ENCODE results near the gene LCN12. TPM values are rescaled to one million over a fixed set of nuclear protein-coding genes. Genes with fewer than 3 reads are reported as not detected.

LCN12 gene
- total RNA-seq: not detected

- DNase-seq (ENCODE audit: extremely low spot score in 2 of 2): no peak
- TF ChIP-seq POLR2AphosphoS5 (IDR thresholded peaks at IDR 0.05; ENCODE audit: insufficient read depth in 1 of 2, low read depth in 1 of 2): no peak
- TF ChIP-seq POLR2A (IDR thresholded peaks at IDR 0.05): no peak
- no peak for TF ChIP-seq CTCF (IDR thresholded peaks at IDR 0.05)
- Histone ChIP-seq H3K4me3 (no peak within 1 kb of the TSS), H3K36me3 (no peaks in the 10 kb centered on the region), H3K27me3 (no peaks in the 10 kb centered on the region), H3K27ac (peak within 1 kb of the TSS; percentile 62), H3K9me3 (no peaks in the 10 kb centered on the region), H3K4me1 (peaks cover 50% of the 10 kb centered on the region)
- intact Hi-C loops (cut with DNase I): no loop called here
These were observed at the start of gene LCN12 for GRCh38 chr9:136951541-136952320. Gene LCN12, plus strand, starts transcription at chr9:136952273. Its CDS starts 55 bp downstream, at chr9:136952328.

- DNase-seq (ENCODE audit: extremely low spot score in 2 of 2): no peak
- H3K36me3 ChIP-seq: peaks cover 0 to 21% of the 10 kb centered on the region in 2 donors
- H3K27ac ChIP-seq: peak overlapping the region; percentile 77
- H3K4me1 ChIP-seq: peaks cover 37% of the 10 kb centered on the region
- no peaks in the 10 kb centered on the region for H3K9me3 ChIP-seq
- H3K27me3 ChIP-seq: no peaks in the 10 kb centered on the region
- no peak for TF ChIP-seq POLR2A (IDR thresholded peaks at IDR 0.05)
- no peak for TF ChIP-seq CTCF (IDR thresholded peaks at IDR 0.05)
- TF ChIP-seq POLR2AphosphoS5 (IDR thresholded peaks at IDR 0.05; ENCODE audit: insufficient read depth in 1 of 2, low read depth in 1 of 2): peak in 1 of 2 donors; percentile 8
- H3K4me3 ChIP-seq: no peak overlapping the region
- intact Hi-C loops (cut with DNase I): no loop called here
These were observed 49.0 kb upstream of the LCN12 start for GRCh38 chr9:136903041-136903554.

- TF ChIP-seq POLR2A (IDR thresholded peaks at IDR 0.05) (no peak), POLR2AphosphoS5 (IDR thresholded peaks at IDR 0.05; ENCODE audit: insufficient read depth in 1 of 2, low read depth in 1 of 2) (no peak), CTCF (IDR thresholded peaks at IDR 0.05) (no peak)
- H3K4me1 ChIP-seq: peaks cover 27% of the 10 kb centered on the region
- H3K4me3 ChIP-seq: no peak overlapping the region
- no peak overlapping the region for H3K27ac ChIP-seq
- no peaks in the 10 kb centered on the region for H3K27me3 ChIP-seq
- H3K9me3 ChIP-seq: no peaks in the 10 kb centered on the region
- intact Hi-C loops (cut with DNase I): no loop called here
- peaks cover 0 to 15% of the 10 kb centered on the region in 2 donors for H3K36me3 ChIP-seq
- no peak for DNase-seq (ENCODE audit: extremely low spot score in 2 of 2)
These were observed 45.8 kb upstream of the LCN12 start for GRCh38 chr9:136906266-136906665.

- Histone ChIP-seq H3K36me3 (peaks cover 0 to 15% of the 10 kb centered on the region in 2 donors), H3K4me1 (peaks cover 17% of the 10 kb centered on the region), H3K4me3 (no peak overlapping the region), H3K27me3 (no peaks in the 10 kb centered on the region), H3K27ac (no peak overlapping the region), H3K9me3 (no peaks in the 10 kb centered on the region)
- intact Hi-C loops (cut with DNase I): no loop called here
- TF ChIP-seq POLR2AphosphoS5 (IDR thresholded peaks at IDR 0.05; ENCODE audit: insufficient read depth in 1 of 2, low read depth in 1 of 2) (no peak), CTCF (IDR thresholded peaks at IDR 0.05) (no peak), POLR2A (IDR thresholded peaks at IDR 0.05) (no peak)
- no peak for DNase-seq (ENCODE audit: extremely low spot score in 2 of 2)
These were observed 44.8 kb upstream of the LCN12 start for GRCh38 chr9:136907011-136907914.

Data from vagina (tissue), 2 donors.